Gastrocnemius medialis (tissue), 4 donors: ENCODE results near the gene PKIB.

Experiments used
- POLR2A ChIP-seq, 2 donors: fragments of 450-650 bp; IDR thresholded peaks; one replicate each; pipeline ENCODE4 v1.6.1; 2017; ENCODE audit warnings: antibody characterized with exemption in 2 of 2, mild to moderate bottlenecking in 2 of 2, moderate library complexity in 2 of 2
- TF ChIP-seq, protein P1 (sequence below), 5 experiments: fragments of 450-650 bp in 3 of 5; fragments of 200-600 bp in 2 of 5; sonication (generic) in 2 of 5; IDR thresholded peaks in 4 of 5; conservative IDR thresholded peaks in 1 of 5; 1 replicate in 4 of 5; 2 replicates in 1 of 5; pipeline ENCODE4 v1.5.1; 2016 to 2019; ENCODE audit warnings: antibody characterized with exemption in 5 of 5, mild to moderate bottlenecking in 3 of 5, moderate library complexity in 3 of 5

DNA sequence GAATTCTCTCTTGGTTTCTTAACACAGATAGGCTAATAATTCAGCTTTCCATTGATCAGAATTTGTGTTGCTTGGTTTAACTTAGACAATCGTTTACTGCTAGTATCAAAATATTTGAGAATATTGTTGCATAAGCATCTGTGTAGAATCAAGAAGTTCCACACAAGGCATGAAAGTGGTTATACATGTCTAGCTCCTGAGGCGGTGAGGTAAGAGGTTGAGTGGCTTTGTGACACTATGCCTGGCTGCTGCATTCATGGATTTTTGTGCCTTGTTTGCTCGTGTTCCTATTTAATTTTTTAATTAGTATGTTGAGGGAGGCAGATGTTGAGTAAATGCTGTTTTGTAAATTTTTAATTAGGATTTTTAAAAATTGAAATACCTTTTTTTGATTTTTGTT, 10.2 kb downstream of the PKIB start:
- TF ChIP-seq POLR2A (IDR thresholded peaks at IDR 0.05) = no peak
- TF ChIP-seq, protein P1, sequence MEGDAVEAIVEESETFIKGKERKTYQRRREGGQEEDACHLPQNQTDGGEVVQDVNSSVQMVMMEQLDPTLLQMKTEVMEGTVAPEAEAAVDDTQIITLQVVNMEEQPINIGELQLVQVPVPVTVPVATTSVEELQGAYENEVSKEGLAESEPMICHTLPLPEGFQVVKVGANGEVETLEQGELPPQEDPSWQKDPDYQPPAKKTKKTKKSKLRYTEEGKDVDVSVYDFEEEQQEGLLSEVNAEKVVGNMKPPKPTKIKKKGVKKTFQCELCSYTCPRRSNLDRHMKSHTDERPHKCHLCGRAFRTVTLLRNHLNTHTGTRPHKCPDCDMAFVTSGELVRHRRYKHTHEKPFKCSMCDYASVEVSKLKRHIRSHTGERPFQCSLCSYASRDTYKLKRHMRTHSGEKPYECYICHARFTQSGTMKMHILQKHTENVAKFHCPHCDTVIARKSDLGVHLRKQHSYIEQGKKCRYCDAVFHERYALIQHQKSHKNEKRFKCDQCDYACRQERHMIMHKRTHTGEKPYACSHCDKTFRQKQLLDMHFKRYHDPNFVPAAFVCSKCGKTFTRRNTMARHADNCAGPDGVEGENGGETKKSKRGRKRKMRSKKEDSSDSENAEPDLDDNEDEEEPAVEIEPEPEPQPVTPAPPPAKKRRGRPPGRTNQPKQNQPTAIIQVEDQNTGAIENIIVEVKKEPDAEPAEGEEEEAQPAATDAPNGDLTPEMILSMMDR (IDR thresholded peaks at IDR 0.05 in 4 of 5, conservative IDR thresholded peaks at IDR 0.05 in 1 of 5) = no peak
